Keratinocyte (primary cell): ENCODE measurements around the gene FNBP1. TPM values are rescaled to one million over a fixed set of nuclear protein-coding genes. Genes with fewer than 3 reads are reported as not detected.

Experiments used
- DNase-seq: peaks from one replicate; pipeline ENCODE4 v3.0.0-alpha.2; 2011; ENCODE audit warnings: low read depth, missing footprints, low spot score
- FAIRE-seq: peaks from 2 replicates; lab custom pipeline; 2011; peaks lifted over from hg19 to GRCh38; lab: Jason Lieb, UNC
- H2AFZ ChIP-seq: 2 replicates; pipeline ENCODE4 v1.6.0; 2012; ENCODE audit warnings: low read length, control low read depth, inconsistent platforms; ENCODE audit not compliant: control insufficient read depth
- H3K27ac ChIP-seq: 2 replicates; pipeline ENCODE4 v1.5.1; 2011; ENCODE audit warnings: low read length; ENCODE audit not compliant: control insufficient read depth, insufficient read depth
- H3K27me3 ChIP-seq: 3 replicates; pipeline ENCODE4 v1.6.0; 2011; ENCODE audit warnings: low read length; ENCODE audit not compliant: control insufficient read depth, insufficient read depth; ENCODE audit errors: extremely low read depth
- H3K36me3 ChIP-seq, 2 experiments: 2 replicates in 1 of 2; 3 replicates in 1 of 2; pipeline ENCODE4 v1.5.1; 2011; ENCODE audit warnings: low read length in 2 of 2, mild to moderate bottlenecking in 1 of 2; ENCODE audit not compliant: control insufficient read depth in 2 of 2, insufficient read depth in 2 of 2; ENCODE audit errors: extremely low read depth in 1 of 2
- H3K4me1 ChIP-seq: 3 replicates; pipeline ENCODE4 v1.5.1; 2011; ENCODE audit warnings: low read length; ENCODE audit not compliant: control insufficient read depth, insufficient read depth; ENCODE audit errors: extremely low read depth
- H3K4me2 ChIP-seq: 3 replicates; pipeline ENCODE4 v1.6.0; 2011; ENCODE audit warnings: low read depth, low read length; ENCODE audit not compliant: control insufficient read depth, insufficient read depth; ENCODE audit errors: extremely low read depth
- H3K4me3 ChIP-seq, 3 experiments: fragments of 200-600 bp in 1 of 3; sonication (generic) in 1 of 3; 2 replicates in 2 of 3; 3 replicates in 1 of 3; pipeline ENCODE4 v1.5.1; 2011 to 2016; ENCODE audit warnings: low read length in 3 of 3, mild to moderate bottlenecking in 3 of 3, control low read depth in 2 of 3, inconsistent platforms in 1 of 3, low read depth in 1 of 3, mixed read lengths in 1 of 3, mixed run types in 1 of 3, moderate library complexity in 1 of 3; ENCODE audit not compliant: control insufficient read depth in 2 of 3, insufficient read depth in 2 of 3; ENCODE audit errors: extremely low read depth in 1 of 3
- H3K79me2 ChIP-seq: 2 replicates; pipeline ENCODE4 v1.6.0; 2012; ENCODE audit warnings: low read length; ENCODE audit not compliant: control insufficient read depth, insufficient read depth
- H3K9ac ChIP-seq: 3 replicates; pipeline ENCODE4 v1.6.0; 2011; ENCODE audit warnings: low read length; ENCODE audit not compliant: control insufficient read depth, insufficient read depth; ENCODE audit errors: extremely low read depth
- H3K9me1 ChIP-seq: 3 replicates; pipeline ENCODE4 v1.6.0; 2011; ENCODE audit warnings: low read length; ENCODE audit not compliant: control insufficient read depth, insufficient read depth; ENCODE audit errors: extremely low read depth
- H3K9me3 ChIP-seq: 2 replicates; pipeline ENCODE4 v1.5.1; 2012; ENCODE audit warnings: low read depth, low read length; ENCODE audit not compliant: control insufficient read depth
- H4K20me1 ChIP-seq: 3 replicates; pipeline ENCODE4 v1.6.0; 2011; ENCODE audit warnings: low read length; ENCODE audit not compliant: control insufficient read depth, insufficient read depth; ENCODE audit errors: extremely low read depth
- CTCF ChIP-seq, 3 experiments: IDR thresholded peaks in 1 of 3; conservative IDR thresholded peaks in 1 of 3; optimal IDR thresholded peaks in 1 of 3; 2 replicates in 2 of 3; 3 replicates in 1 of 3; pipeline versions ENCODE3 to v1.5.1; 2011; ENCODE audit warnings: low read length in 3 of 3, mild to moderate bottlenecking in 3 of 3, moderate library complexity in 2 of 3, control low read depth in 1 of 3, inconsistent platforms in 1 of 3; ENCODE audit not compliant: insufficient read depth in 2 of 3; ENCODE audit errors: extremely low read depth in 1 of 3
- EZH2 ChIP-seq: IDR thresholded peaks from one replicate; pipeline ENCODE4 v1.6.1; 2012; ENCODE audit warnings: inconsistent platforms, mild to moderate bottlenecking, low read length, moderate library complexity
- dilution Hi-C: fragments of 300-500 bp; cut with MboI; formaldehyde crosslinking; loops from one replicate; pipeline ENCODE4 v1.7.0; 2020; ENCODE audit warnings: low sequenced_read_pairs; ENCODE audit not compliant: extremely low pct_ligation_motif_present
- polyA plus RNA-seq, 5 experiments: library from polyadenylated mRNA; depleted of rRNA in 3 of 5; stranded (reverse) in 3 of 5; stranded (forward) in 1 of 5; unstranded in 1 of 5; fragments of >200 nt; gene quantifications; 1 replicate in 1 of 5; 2 replicates in 3 of 5; 3 replicates in 1 of 5; pipeline versions ENCODE4 v1.2.1 to v1.2.3, GENCODE V29; 2011 to 2012; ENCODE audit warnings: missing spikeins in 2 of 5, low read depth in 1 of 5, low replicate concordance in 1 of 5

FNBP1 gene
- polyA plus RNA-seq, 1 donor (not counting 4 experiments of a cell fraction or from before 2014, with no cell fraction given): 9.6 TPM

- no peaks in the 10 kb centered on the region for H3K27me3 ChIP-seq
- H3K4me3 ChIP-seq: no peak overlapping the region
- no peak for DNase-seq
- no peak overlapping the region for H3K4me2 ChIP-seq
- H3K9ac ChIP-seq: no peak overlapping the region
- H3K4me1 ChIP-seq: peaks cover 20% of the 10 kb centered on the region
- no peak for TF ChIP-seq EZH2
- TF ChIP-seq CTCF (optimal IDR thresholded peaks at IDR 0.05 in 1 of 3, IDR thresholded peaks at IDR 0.05 in 1 of 3, conservative IDR thresholded peaks at IDR 0.05 in 1 of 3; ENCODE audit: extremely low read depth in 1 of 3, insufficient read depth in 2 of 3, low read length in 3 of 3): no peak
- H3K9me1 ChIP-seq: no peaks in the 10 kb centered on the region
- no peaks in the 10 kb centered on the region for H4K20me1 ChIP-seq
- no peaks in the 10 kb centered on the region for H3K79me2 ChIP-seq
- H2AFZ ChIP-seq: no peak overlapping the region
- H3K27ac ChIP-seq: no peak overlapping the region
- dilution Hi-C loops: no loop called here
- H3K36me3 ChIP-seq: peaks cover 0 to 1% of the 10 kb centered on the region in 2 experiments
- no peak for FAIRE-seq
- H3K9me3 ChIP-seq: no peaks in the 10 kb centered on the region
These were observed 84.2 kb downstream of the FNBP1 start for GRCh38 chr9:129958796-129959195.

- FAIRE-seq (no peak), DNase-seq (no peak)
- no peaks in the 10 kb centered on the region for H3K9me3 ChIP-seq
- H3K4me1 ChIP-seq: peaks cover 2% of the 10 kb centered on the region
- H3K36me3 ChIP-seq: peaks cover 0 to 1% of the 10 kb centered on the region in 2 experiments
- TF ChIP-seq CTCF (optimal IDR thresholded peaks at IDR 0.05 in 1 of 3, IDR thresholded peaks at IDR 0.05 in 1 of 3, conservative IDR thresholded peaks at IDR 0.05 in 1 of 3; ENCODE audit: extremely low read depth in 1 of 3, insufficient read depth in 2 of 3, low read length in 3 of 3): no peak
- TF ChIP-seq EZH2: no peak
- no peak overlapping the region for H3K4me3 ChIP-seq
- H3K9me1 ChIP-seq: no peaks in the 10 kb centered on the region
- H3K9ac ChIP-seq: no peak overlapping the region
- no peak overlapping the region for H3K27ac ChIP-seq
- H3K79me2 ChIP-seq: no peaks in the 10 kb centered on the region
- dilution Hi-C loops: no loop called here
- no peak overlapping the region for H3K4me2 ChIP-seq
- H3K27me3 ChIP-seq: no peaks in the 10 kb centered on the region
- H2AFZ ChIP-seq: no peak overlapping the region
- H4K20me1 ChIP-seq: no peaks in the 10 kb centered on the region
These were observed 88.0 kb downstream of the FNBP1 start for GRCh38 chr9:129954868-129955550.
